ENCODE results near the gene ADI1.

DNA sequence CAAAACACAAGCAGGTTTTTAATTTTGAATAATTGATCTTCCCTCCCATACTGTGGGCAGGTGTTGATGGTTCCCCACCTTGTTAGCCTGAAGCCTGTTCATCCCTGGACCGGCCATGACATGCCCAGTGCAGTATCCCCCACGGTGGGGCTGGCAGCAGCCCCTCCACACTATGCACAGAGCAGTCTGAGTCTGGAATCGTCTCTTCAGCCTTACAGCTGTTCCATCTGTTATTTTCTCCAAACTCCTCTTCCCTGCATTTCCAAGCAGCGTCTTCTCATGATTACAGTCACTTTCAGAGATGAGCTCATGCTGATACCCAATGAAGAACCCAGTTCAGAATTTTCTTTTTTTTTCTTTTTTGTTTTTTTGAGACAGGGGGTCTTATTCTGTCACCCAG lies 68.2 kb downstream of the ADI1 start:
- TF ChIP-seq, protein P1, sequence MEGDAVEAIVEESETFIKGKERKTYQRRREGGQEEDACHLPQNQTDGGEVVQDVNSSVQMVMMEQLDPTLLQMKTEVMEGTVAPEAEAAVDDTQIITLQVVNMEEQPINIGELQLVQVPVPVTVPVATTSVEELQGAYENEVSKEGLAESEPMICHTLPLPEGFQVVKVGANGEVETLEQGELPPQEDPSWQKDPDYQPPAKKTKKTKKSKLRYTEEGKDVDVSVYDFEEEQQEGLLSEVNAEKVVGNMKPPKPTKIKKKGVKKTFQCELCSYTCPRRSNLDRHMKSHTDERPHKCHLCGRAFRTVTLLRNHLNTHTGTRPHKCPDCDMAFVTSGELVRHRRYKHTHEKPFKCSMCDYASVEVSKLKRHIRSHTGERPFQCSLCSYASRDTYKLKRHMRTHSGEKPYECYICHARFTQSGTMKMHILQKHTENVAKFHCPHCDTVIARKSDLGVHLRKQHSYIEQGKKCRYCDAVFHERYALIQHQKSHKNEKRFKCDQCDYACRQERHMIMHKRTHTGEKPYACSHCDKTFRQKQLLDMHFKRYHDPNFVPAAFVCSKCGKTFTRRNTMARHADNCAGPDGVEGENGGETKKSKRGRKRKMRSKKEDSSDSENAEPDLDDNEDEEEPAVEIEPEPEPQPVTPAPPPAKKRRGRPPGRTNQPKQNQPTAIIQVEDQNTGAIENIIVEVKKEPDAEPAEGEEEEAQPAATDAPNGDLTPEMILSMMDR (conservative IDR thresholded peaks at IDR 0.05; ENCODE audit: low read depth, low read length) = no peak
- TF ChIP-seq POLR2A (IDR thresholded peaks at IDR 0.05; ENCODE audit: low read depth, low read length) (no peak), SMC3 (IDR thresholded peaks at IDR 0.05; ENCODE audit: low read depth, low read length) (no peak), BHLHE40 (IDR thresholded peaks at IDR 0.05; ENCODE audit: low read depth, low read length) (no peak), NFE2L2 (IDR thresholded peaks at IDR 0.05; ENCODE audit: low read depth, low read length) (no peak)
- TF ChIP-seq, protein P2, sequence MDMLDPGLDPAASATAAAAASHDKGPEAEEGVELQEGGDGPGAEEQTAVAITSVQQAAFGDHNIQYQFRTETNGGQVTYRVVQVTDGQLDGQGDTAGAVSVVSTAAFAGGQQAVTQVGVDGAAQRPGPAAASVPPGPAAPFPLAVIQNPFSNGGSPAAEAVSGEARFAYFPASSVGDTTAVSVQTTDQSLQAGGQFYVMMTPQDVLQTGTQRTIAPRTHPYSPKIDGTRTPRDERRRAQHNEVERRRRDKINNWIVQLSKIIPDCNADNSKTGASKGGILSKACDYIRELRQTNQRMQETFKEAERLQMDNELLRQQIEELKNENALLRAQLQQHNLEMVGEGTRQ (IDR thresholded peaks at IDR 0.05; ENCODE audit: low read depth, low read length) = no peak

All from IMR-90 (cell line).